ENCODE measurements around the gene DHODH. TPM values are rescaled to one million over a fixed set of nuclear protein-coding genes. Genes with fewer than 3 reads are reported as not detected.

Gene DHODH
- total RNA-seq, 4 donors from 2014 or later, result 5.5 to 13.4 (median 7.4) TPM

GRCh38 chr16:72021043-72021442 is 12.5 kb downstream of the DHODH start:
- intact Hi-C loops (cut with DNase I), result no loop called here
- no peak for TF ChIP-seq CTCF (IDR thresholded peaks at IDR 0.05)
- no peak for TF ChIP-seq POLR2A (IDR thresholded peaks at IDR 0.05)
- H3K27me3 ChIP-seq, result no peaks in the 10 kb centered on the region
- H3K4me3 ChIP-seq (replicated peaks in 1 of 3), result no peak overlapping the region
- no peak overlapping the region for H3K27ac ChIP-seq
- no peaks in the 10 kb centered on the region for H3K4me1 ChIP-seq
- no peaks in the 10 kb centered on the region for H3K9me3 ChIP-seq
- WGBS, 2 donors, result 77 to 84% methylated on average over 13 to 15 of the region's 15 CpGs
- H3K36me3 ChIP-seq, result peaks cover 0 to 11% of the 10 kb centered on the region in 2 donors
- no peak for DNase-seq

DNA sequence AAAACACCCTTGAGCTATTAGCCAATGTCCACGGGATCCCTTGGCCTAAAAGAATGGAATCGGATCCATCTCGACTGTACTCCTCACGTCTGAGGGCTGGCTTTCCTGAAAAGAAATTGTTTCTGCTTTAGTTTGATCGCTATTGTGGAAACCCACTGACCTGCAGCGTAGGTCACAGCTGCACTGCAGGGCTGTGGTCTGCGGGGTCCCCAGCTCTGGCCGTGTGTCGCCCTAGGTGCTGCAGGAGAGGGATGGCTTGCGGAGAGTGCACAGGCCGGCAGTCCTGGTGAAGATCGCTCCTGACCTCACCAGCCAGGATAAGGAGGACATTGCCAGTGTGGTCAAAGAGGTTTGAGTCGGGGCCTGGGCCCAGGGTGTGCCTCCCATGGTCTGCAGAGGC is 13.6 kb downstream of the DHODH start:
- H3K36me3 ChIP-seq, result peaks cover 0 to 9% of the 10 kb centered on the region in 2 donors

DNA sequence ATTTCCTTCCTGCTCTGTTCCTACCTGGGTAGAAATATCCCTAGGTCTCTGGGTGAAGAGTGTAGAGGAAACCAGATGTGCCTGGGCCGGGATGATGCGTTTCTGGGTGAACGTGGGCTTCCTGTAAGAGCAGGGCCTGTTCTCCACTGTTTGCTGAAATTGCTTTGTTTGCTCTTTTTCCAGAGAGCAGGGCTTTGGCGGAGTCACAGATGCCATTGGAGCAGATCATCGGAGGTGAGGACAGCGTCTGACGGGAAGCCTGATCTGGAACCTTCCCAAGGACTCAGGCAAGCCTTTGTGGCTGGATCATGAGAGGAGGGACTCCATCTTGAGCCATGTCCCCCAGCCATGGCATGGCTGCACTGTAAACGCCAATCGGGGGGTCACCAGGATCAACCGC is 15.4 kb downstream of the DHODH start:
- no peaks in the 10 kb centered on the region for H3K9me3 ChIP-seq
- H3K4me1 ChIP-seq, result no peaks in the 10 kb centered on the region
- 86 to 90% methylated on average over 10 of the region's 10 CpGs for WGBS, 2 donors
- intact Hi-C loops (cut with DNase I), result no loop called here
- peak overlapping the region in 1 of 3 donors; percentile 6 for H3K27ac ChIP-seq
- no peak overlapping the region for H3K4me3 ChIP-seq (replicated peaks in 1 of 3)
- peak in 1 of 2 donors; percentile 18 for DNase-seq
- peaks cover 0 to 6% of the 10 kb centered on the region in 2 donors for H3K36me3 ChIP-seq
- H3K27me3 ChIP-seq, result no peaks in the 10 kb centered on the region
- no peak for TF ChIP-seq POLR2A (IDR thresholded peaks at IDR 0.05)
- TF ChIP-seq CTCF (IDR thresholded peaks at IDR 0.05), result no peak

More for the DNA sequence above, 13.6 kb downstream of the DHODH start:
- H3K27me3 ChIP-seq, result no peaks in the 10 kb centered on the region
- no peak for TF ChIP-seq CTCF (IDR thresholded peaks at IDR 0.05)
- no peak for TF ChIP-seq POLR2A (IDR thresholded peaks at IDR 0.05)
- H3K27ac ChIP-seq, result no peak overlapping the region
- no peaks in the 10 kb centered on the region for H3K4me1 ChIP-seq
- no peak overlapping the region for H3K4me3 ChIP-seq (replicated peaks in 1 of 3)
- no peaks in the 10 kb centered on the region for H3K9me3 ChIP-seq
- DNase-seq, result no peak
- WGBS, 2 donors, result 92 to 97% methylated on average over 12 to 13 of the region's 13 CpGs
- intact Hi-C loops (cut with DNase I), result no loop called here

DNA sequence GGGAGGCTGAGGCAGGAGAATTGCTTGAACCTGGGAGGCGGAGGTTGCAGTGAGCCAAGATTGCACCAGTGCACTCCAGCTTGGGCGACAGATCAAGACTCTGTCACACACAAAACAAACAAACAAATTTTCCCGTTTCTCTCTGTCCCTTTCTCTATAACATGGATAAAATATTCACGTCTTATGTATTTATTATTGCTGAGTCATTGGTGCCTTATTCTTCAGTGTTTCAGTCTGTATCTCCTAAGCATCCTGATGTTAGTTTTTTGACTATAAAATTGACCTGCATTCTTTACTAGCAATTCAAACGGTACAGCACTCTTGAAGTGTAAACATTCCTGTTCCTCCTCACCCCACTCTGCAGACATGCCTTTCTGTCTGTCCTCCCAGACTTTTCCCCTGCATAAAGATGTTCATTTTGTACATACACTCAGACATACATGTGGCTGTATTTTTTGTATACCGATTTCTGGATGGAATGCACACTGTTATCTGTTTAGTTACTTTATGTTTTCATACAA is 16.4 kb downstream of the DHODH start:
- 78 to 80% methylated on average over 6 of the region's 6 CpGs for WGBS, 2 donors
- no peaks in the 10 kb centered on the region for H3K9me3 ChIP-seq
- H3K4me3 ChIP-seq (replicated peaks in 1 of 3), result no peak overlapping the region
- H3K4me1 ChIP-seq, result no peaks in the 10 kb centered on the region
- TF ChIP-seq POLR2A (IDR thresholded peaks at IDR 0.05) (no peak), CTCF (IDR thresholded peaks at IDR 0.05) (no peak)
- H3K27me3 ChIP-seq, result no peaks in the 10 kb centered on the region
- H3K27ac ChIP-seq, result no peak overlapping the region
- H3K36me3 ChIP-seq, result peaks cover 0 to 6% of the 10 kb centered on the region in 2 donors
- no peak for DNase-seq
- intact Hi-C loops (cut with DNase I), result no loop called here

- no peak for DNase-seq
- Histone ChIP-seq H3K27ac (no peak overlapping the region), H3K27me3 (no peaks in the 10 kb centered on the region), H3K4me3 (replicated peaks in 1 of 3) (no peak overlapping the region), H3K4me1 (no peaks in the 10 kb centered on the region), H3K9me3 (no peaks in the 10 kb centered on the region), H3K36me3 (peaks cover 0 to 6% of the 10 kb centered on the region in 2 donors)
- intact Hi-C loops (cut with DNase I), result no loop called here
- WGBS, 2 donors, result 87% methylated on average over 18 to 19 of the region's 19 CpGs
- TF ChIP-seq POLR2A (IDR thresholded peaks at IDR 0.05) (no peak), CTCF (IDR thresholded peaks at IDR 0.05) (no peak)
These were observed 17.0 kb downstream of the DHODH start for GRCh38 chr16:72025404-72026114.

Data from thyroid gland (tissue), 4 donors.